ENCODE data around the gene LRRC8E. TPM values are rescaled to one million over a fixed set of nuclear protein-coding genes. Genes with fewer than 3 reads are reported as not detected.
A peak's percentile ranks its signal among the peaks of the same experiment; 100 is the strongest.
"Not testable (repeated sequence)": the region's sequence is repeated elsewhere in the genome, so short reads cannot be mapped to it uniquely, and the experiment has no call there.

The LRRC8E gene
- total and polyA plus RNA-seq, 3 experiments from 2014 or later = not detected

GRCh38 chr19:7916103-7916954 lies 28.0 kb downstream of the LRRC8E start:
- POLR2A ChIA-PET = interaction anchor here (0.9 to 3.0 kb wide), 2 partner anchors 13 to 53 kb away, joined by 3 to 11 read pairs; partner anchors contain the start of gene MAP2K7

GRCh38 chr19:7916955-7917266 lies 28.6 kb downstream of the LRRC8E start:
- H3K4me1 Mint-ChIP-seq = peaks cover 26 to 49% (median 27%) of the 10 kb centered on the region in 3 donors
- peak overlapping the region in 6 of 8 donors; percentile 36 to 81 (median 70) for H3K27ac Mint-ChIP-seq

More at GRCh38 chr19:7916103-7916954, 28.0 kb downstream of the LRRC8E start:
- Mint-ChIP-seq H3K9me3 (no peaks in the 10 kb centered on the region), H3K4me3 (peak overlapping the region; percentile 37 to 91 (median 81)), H3K36me3 (peaks cover 3 to 17% (median 8%) of the 10 kb centered on the region in 3 donors), H3K4me1 (peaks cover 24 to 44% (median 26%) of the 10 kb centered on the region in 3 donors), H3K27me3 (peaks cover 29% of the 10 kb centered on the region in 2 donors), H3K27ac (peak overlapping the region in 3 of 8 donors; percentile 27 to 71 (median 47))
- Histone ChIP-seq H3K27me3 (ENCODE audit: insufficient read depth, low read length, poor library complexity, severe bottlenecking) (peaks cover 18% of the 10 kb centered on the region), H3K36me3 (ENCODE audit: insufficient read depth, low read length) (no peaks in the 10 kb centered on the region), H3K9me3 (ENCODE audit: low read length) (no peaks in the 10 kb centered on the region), H3K4me1 (ENCODE audit: insufficient read depth, low read length) (peaks cover 29% of the 10 kb centered on the region), H3K4me3 (ENCODE audit: low read length) (no peak overlapping the region), H3K27ac (ENCODE audit: low read depth, low read length) (no peak overlapping the region)
- DNase-seq = peak; percentile 46 to 73 (median 58)
- CTCF ChIA-PET = interaction anchor here (1.2 to 8.3 kb wide), 4 partner anchors 12 to 236 kb away, joined by 3 to 41 read pairs (median 20); partner anchors contain the start of genes MAP2K7, TIMM44 and TRAPPC5

GRCh38 chr19:7917267-7918061 lies 29.2 kb downstream of the LRRC8E start:
- Histone ChIP-seq H3K36me3 (ENCODE audit: insufficient read depth, low read length) (no peaks in the 10 kb centered on the region), H3K27ac (ENCODE audit: low read depth, low read length) (no peak overlapping the region), H3K4me1 (ENCODE audit: insufficient read depth, low read length) (peaks cover 37% of the 10 kb centered on the region), H3K9me3 (ENCODE audit: low read length) (no peaks in the 10 kb centered on the region), H3K4me3 (ENCODE audit: low read length) (peak overlapping the region; percentile 22), H3K27me3 (ENCODE audit: insufficient read depth, low read length, poor library complexity, severe bottlenecking) (peaks cover 18% of the 10 kb centered on the region)
- Mint-ChIP-seq H3K9me3 (no peaks in the 10 kb centered on the region), H3K27me3 (peaks cover 29% of the 10 kb centered on the region in 2 donors), H3K36me3 (peaks cover 3 to 16% (median 3%) of the 10 kb centered on the region in 3 donors), H3K4me1 (peaks cover 26 to 54% (median 28%) of the 10 kb centered on the region in 3 donors), H3K4me3 (peak overlapping the region; percentile 77 to 91 (median 81)), H3K27ac (peak overlapping the region in 7 of 8 donors; percentile 36 to 94 (median 73))
- CTCF ChIA-PET = interaction anchor here (1.0 to 8.3 kb wide), 7 partner anchors 9 to 237 kb away, joined by 3 to 41 read pairs (median 4); partner anchors contain the start of genes MAP2K7, TIMM44 and TRAPPC5
- peak; percentile 43 to 72 (median 48) for DNase-seq
- POLR2A ChIA-PET = interaction anchor here (0.6 to 3.0 kb wide), 5 partner anchors 8 to 88 kb away, joined by 3 to 11 read pairs (median 4); partner anchors contain the start of genes ELAVL1 and MAP2K7

More at GRCh38 chr19:7916955-7917266, 28.6 kb downstream of the LRRC8E start:
- Mint-ChIP-seq H3K4me3 (peak overlapping the region; percentile 77 to 91 (median 81)), H3K9me3 (no peaks in the 10 kb centered on the region), H3K36me3 (peaks cover 3 to 14% (median 5%) of the 10 kb centered on the region in 3 donors), H3K27me3 (peaks cover 29% of the 10 kb centered on the region in 2 donors)
- Histone ChIP-seq H3K36me3 (ENCODE audit: insufficient read depth, low read length) (no peaks in the 10 kb centered on the region), H3K27ac (ENCODE audit: low read depth, low read length) (no peak overlapping the region), H3K4me3 (ENCODE audit: low read length) (peak overlapping the region; percentile 22), H3K4me1 (ENCODE audit: insufficient read depth, low read length) (peaks cover 35% of the 10 kb centered on the region), H3K9me3 (ENCODE audit: low read length) (no peaks in the 10 kb centered on the region), H3K27me3 (ENCODE audit: insufficient read depth, low read length, poor library complexity, severe bottlenecking) (peaks cover 18% of the 10 kb centered on the region)
- ChIA-PET POLR2A (interaction anchor here (1.5 to 3.0 kb wide), 2 partner anchors 13 to 89 kb away, joined by 5 to 11 read pairs; partner anchors contain the start of genes ELAVL1 and MAP2K7), CTCF (interaction anchor here (1.6 to 8.3 kb wide), 4 partner anchors 9 to 236 kb away, joined by 3 to 41 read pairs (median 22); partner anchors contain the start of genes TIMM44 and TRAPPC5)
- no peak for DNase-seq

- Histone ChIP-seq H3K27me3 (ENCODE audit: insufficient read depth, low read length, poor library complexity, severe bottlenecking) (peaks cover 18% of the 10 kb centered on the region), H3K4me1 (ENCODE audit: insufficient read depth, low read length) (peaks cover 37% of the 10 kb centered on the region)
- peaks cover 29% of the 10 kb centered on the region in 2 donors for H3K27me3 Mint-ChIP-seq
- not testable (repeated sequence) for H3K4me3 ChIP-seq (ENCODE audit: low read length); H3K36me3 ChIP-seq (ENCODE audit: insufficient read depth, low read length); H3K27ac ChIP-seq (ENCODE audit: low read depth, low read length); H3K9me3 Mint-ChIP-seq; H3K9me3 ChIP-seq (ENCODE audit: low read length); DNase-seq
- peak overlapping the region in 7 of 8 donors; percentile 17 to 94 (median 54) for H3K27ac Mint-ChIP-seq
- POLR2A ChIA-PET = interaction anchor here (0.6 to 3.0 kb wide), 5 partner anchors 9 to 87 kb away, joined by 3 to 11 read pairs (median 4); partner anchors contain the start of genes ELAVL1 and MAP2K7
- H3K36me3 Mint-ChIP-seq = peaks cover 0 to 15% (median 0%) of the 10 kb centered on the region in 3 donors
- CTCF ChIA-PET = interaction anchor here (0.6 to 8.3 kb wide), 7 partner anchors 10 to 419 kb away, joined by 3 to 41 read pairs (median 4); partner anchors contain the start of genes MAP2K7 and TIMM44
- H3K4me1 Mint-ChIP-seq = peaks cover 26 to 55% (median 30%) of the 10 kb centered on the region in 3 donors
- H3K4me3 Mint-ChIP-seq = peak overlapping the region; percentile 44 to 85 (median 71)
Measured at GRCh38 chr19:7918062-7918614, 29.8 kb downstream of the LRRC8E start.

- Mint-ChIP-seq H3K9me3 (no peaks in the 10 kb centered on the region), H3K27ac (peak overlapping the region in 3 of 8 donors; percentile 17 to 94 (median 75)), H3K27me3 (peaks cover 29% of the 10 kb centered on the region in 2 donors), H3K36me3 (peaks cover 0 to 13% (median 0%) of the 10 kb centered on the region in 3 donors), H3K4me3 (peak overlapping the region in 6 of 7 donors; percentile 19 to 86 (median 80)), H3K4me1 (peaks cover 26 to 58% (median 30%) of the 10 kb centered on the region in 3 donors)
- Histone ChIP-seq H3K36me3 (ENCODE audit: insufficient read depth, low read length) (no peaks in the 10 kb centered on the region), H3K27ac (ENCODE audit: low read depth, low read length) (peak overlapping the region; percentile 20), H3K27me3 (ENCODE audit: insufficient read depth, low read length, poor library complexity, severe bottlenecking) (peaks cover 18% of the 10 kb centered on the region), H3K4me1 (ENCODE audit: insufficient read depth, low read length) (peaks cover 37% of the 10 kb centered on the region), H3K9me3 (ENCODE audit: low read length) (no peaks in the 10 kb centered on the region), H3K4me3 (ENCODE audit: low read length) (no peak overlapping the region)
- POLR2A ChIA-PET = interaction anchor here (0.6 to 3.0 kb wide), 8 partner anchors 10 to 574 kb away, joined by 3 to 42 read pairs (median 6); partner anchors contain the start of genes ELAVL1, MAP2K7 and TIMM44
- CTCF ChIA-PET = interaction anchor here (0.6 to 8.3 kb wide), 7 partner anchors 11 to 418 kb away, joined by 3 to 41 read pairs (median 4); partner anchors contain the start of genes MAP2K7 and TIMM44
- DNase-seq = no peak
Measured at GRCh38 chr19:7918615-7919421, 30.5 kb downstream of the LRRC8E start.

GRCh38 chr19:7919610-7920518 lies 31.6 kb downstream of the LRRC8E start, which contains the start of gene SNAPC2:
Gene SNAPC2 (plus strand): TSS chr19:7920338. CDS start chr19:7920367, 29 bp downstream.
- Mint-ChIP-seq H3K9me3 (no peaks in the 10 kb centered on the region), H3K27me3 (peaks cover 25 to 29% of the 10 kb centered on the region in 2 donors), H3K4me1 (peaks cover 26 to 63% (median 32%) of the 10 kb centered on the region in 3 donors), H3K4me3 (peak within 1 kb of the TSS; percentile 84 to 95 (median 86)), H3K36me3 (peaks cover 0 to 13% (median 0%) of the 10 kb centered on the region in 3 donors), H3K27ac (peak within 1 kb of the TSS; percentile 85 to 97 (median 92))
- Histone ChIP-seq H3K27me3 (ENCODE audit: insufficient read depth, low read length, poor library complexity, severe bottlenecking) (peaks cover 18% of the 10 kb centered on the region), H3K27ac (ENCODE audit: low read depth, low read length) (peak within 1 kb of the TSS; percentile 68), H3K36me3 (ENCODE audit: insufficient read depth, low read length) (no peaks in the 10 kb centered on the region), H3K4me1 (ENCODE audit: insufficient read depth, low read length) (peaks cover 39% of the 10 kb centered on the region), H3K4me3 (ENCODE audit: low read length) (peak within 1 kb of the TSS; percentile 81), H3K9me3 (ENCODE audit: low read length) (no peaks in the 10 kb centered on the region)
- CTCF ChIA-PET = interaction anchor here (1.1 to 8.3 kb wide), 11 partner anchors 8 to 1148 kb away, joined by 3 to 41 read pairs (median 3); partner anchors contain the start of genes MAP2K7 and TIMM44
- DNase-seq = peak; percentile 93 to 98 (median 97)
- POLR2A ChIA-PET = interaction anchor here (0.6 to 3.0 kb wide), 10 partner anchors 8 to 575 kb away, joined by 3 to 42 read pairs (median 5); partner anchors contain the start of genes MAP2K7 and TIMM44
